DMS79 treated with DMSO at 0.1 percent for 48 hours (cell line): ENCODE results near the gene RPAP3.

Source experiments
- DNase-seq: peaks from one replicate; lab custom pipeline; 2025; lab: John Stamatoyannopoulos, UW

Gene RPAP3

GRCh38 chr12:47718531-47718930 is 12.7 kb upstream of the RPAP3 start:
- DNase-seq = no peak

DNA sequence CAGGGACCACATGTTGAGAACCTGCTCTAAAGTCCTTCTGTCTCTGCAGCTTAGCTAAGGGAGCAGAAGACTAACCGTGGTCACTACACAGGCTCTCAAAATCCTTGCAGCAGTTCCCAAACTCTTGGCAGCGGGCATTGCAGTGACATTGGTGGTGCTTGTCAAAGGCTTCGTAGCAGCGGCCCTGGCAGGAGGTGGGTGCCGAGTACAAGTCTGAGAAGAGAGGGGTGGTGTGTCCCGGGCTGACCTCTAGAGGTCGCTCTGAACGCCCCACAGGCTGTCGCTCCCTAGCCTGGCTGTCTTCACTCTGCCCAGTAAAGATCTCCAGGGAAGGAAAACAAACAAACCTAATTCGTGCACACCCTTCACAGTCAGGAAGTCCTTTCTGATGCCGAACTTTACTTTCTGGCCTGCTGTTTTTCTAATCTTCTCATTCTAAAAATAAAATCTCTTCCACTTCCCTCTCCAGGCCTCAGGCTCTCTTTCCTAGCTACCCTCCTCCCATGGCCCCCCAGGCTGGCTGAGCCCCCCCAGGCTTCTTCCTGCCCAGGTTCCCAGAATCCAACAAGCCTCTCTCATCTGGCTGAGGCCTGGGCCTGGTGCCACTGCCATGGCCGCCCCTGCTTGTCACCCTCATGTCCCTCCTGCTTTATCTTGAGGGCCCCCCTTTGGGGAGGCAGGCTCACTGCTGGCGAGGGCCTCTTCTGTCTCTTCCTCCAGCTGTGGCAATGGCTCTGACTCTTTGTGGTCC is 11.8 kb upstream of the RPAP3 start:
- no peak for DNase-seq

DNA sequence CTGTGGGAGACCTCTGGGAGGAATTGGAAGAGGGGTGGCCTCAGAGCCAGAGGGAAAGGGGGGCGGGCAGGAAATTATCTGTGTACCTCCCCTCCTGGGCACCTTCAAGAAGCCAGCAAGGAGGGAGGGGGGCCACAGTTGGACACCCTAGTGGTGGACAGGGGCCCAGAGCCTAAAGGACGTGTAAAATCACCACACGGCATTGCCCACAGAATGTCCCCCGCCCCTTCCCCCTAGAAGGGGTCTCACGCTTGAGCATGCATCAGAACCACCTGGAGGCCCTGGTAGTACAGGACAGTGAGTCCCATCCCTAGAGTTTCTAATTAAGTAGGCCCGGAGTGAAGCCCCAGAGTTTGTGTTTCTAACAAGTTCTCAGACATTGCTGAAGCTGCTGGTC is 11.2 kb upstream of the RPAP3 start:
- no peak for DNase-seq

DNA sequence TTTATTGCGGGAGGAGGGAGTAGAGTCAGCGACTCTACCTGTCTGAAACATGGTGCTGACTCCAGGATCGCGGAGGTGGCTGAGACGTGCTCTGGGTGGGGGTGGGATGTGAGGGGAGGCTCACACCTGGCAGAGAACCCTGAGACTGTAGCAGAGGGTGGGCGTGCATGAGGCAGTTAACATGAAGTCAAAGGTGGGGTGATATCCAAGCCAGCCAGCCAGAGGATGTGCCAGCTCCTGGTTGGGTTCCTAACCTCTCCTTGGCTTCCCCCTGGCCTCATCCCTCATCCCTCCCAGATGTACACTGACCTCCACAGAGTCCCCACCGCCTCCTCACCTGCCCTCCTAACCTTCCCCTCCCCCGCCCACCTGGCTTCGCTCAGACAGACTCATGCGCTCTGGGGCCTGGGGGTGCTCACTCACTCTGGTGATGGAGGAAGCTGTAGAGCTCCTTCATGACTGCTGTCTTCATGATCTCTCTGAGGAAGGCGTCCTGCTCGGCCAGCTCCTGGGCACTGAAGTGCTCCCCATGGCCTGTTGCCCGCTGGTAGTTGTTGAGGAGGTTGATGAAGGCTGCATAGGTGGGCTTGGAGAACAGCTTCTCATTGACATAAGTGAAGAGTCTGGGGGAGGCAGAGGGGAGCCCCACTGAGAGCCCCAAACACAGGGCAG is 10.2 kb upstream of the RPAP3 start:
- DNase-seq = no peak

- DNase-seq = peak; percentile 74
Observed at GRCh38 chr12:47715393-47715876, 9.6 kb upstream of the RPAP3 start.

GRCh38 chr12:47714826-47715386 is 9.1 kb upstream of the RPAP3 start:
- DNase-seq = no peak

DNA sequence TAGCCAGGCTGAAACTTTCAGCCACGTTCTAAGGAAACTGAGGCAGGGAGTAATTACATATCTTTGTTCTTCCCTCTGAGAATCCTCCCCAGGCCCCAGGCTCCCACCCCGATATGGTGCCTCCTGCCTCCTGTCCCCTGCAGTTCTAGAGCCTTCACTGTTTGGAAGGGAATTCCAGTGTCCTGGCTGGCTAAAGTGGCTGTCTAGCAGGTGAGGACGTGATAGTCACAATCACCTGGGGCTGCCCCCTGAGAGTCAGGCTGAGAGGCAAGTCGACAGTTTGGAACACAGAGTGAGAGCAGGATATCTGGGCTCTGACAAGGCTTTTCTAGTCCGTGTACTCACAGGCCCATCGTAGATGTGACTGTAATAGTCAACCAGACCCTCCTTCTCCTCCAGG is 6.3 kb upstream of the RPAP3 start:
- no peak for DNase-seq

DNA sequence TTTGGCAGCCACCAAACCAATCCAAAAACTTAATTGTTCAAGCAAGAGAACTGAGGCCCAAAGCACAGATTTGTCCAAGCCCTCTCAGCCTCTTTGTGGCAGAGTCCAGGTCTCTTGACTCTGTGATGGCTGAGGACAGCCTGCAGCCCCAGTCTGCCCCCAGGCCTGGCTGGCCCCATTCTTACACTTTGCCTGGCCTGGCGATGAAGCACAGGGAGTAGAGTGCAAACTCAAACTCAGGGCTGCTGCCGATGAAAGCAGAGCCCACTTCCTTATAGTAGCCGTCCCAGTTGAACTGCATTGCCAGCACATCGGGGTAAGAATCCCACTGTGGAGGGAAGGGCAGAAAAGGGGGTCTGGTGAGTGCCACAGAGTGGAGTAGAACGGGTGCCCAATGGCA is 5.6 kb upstream of the RPAP3 start:
- no peak for DNase-seq

- DNase-seq = no peak
Observed at GRCh38 chr12:47710278-47710677, 4.4 kb upstream of the RPAP3 start.

GRCh38 chr12:47709671-47710070 is 3.8 kb upstream of the RPAP3 start:
- no peak for DNase-seq

- no peak for DNase-seq
Observed at GRCh38 chr12:47709237-47709636, 3.4 kb upstream of the RPAP3 start.

GRCh38 chr12:47707905-47708543 is 2.2 kb upstream of the RPAP3 start:
- no peak for DNase-seq

GRCh38 chr12:47707355-47707754 is 1.5 kb upstream of the RPAP3 start:
- no peak for DNase-seq

DNA sequence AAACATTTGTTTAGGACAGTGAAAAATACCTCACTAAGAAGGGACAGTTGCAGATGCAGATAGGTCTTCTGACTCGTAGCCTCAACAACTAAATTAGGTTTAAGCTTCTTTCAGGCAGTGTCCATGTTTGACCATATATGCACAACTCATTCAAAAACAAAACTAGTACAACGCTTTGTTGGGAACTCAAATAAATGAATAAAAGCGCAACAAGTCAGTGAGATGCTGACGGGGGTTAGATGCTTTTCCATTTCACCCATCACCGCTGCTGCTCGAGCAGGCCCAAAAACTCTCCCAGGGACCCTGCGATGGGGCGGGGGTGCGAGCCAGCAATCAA is 633 bp downstream of the RPAP3 start:
- DNase-seq = no peak

DNA sequence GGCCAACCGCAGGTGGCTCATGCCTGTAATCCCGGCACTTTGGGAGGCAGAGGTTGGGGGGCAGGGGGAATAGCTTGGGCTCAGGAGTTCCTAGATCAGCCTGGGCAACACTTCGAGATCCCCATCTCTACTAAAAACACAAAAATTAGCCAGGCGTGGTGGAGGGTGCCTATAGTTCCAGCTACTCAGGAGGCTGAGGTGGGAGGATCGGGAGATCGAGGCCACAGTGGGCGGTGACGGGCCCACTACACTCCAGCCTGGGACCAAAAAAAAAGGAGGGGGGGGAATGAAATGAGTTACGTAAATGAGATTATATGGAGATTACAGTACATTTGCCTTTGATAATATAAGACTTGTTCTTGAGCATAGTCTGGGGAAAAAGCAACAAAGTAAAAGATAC is 1.1 kb downstream of the RPAP3 start:
- no peak for DNase-seq

DNA sequence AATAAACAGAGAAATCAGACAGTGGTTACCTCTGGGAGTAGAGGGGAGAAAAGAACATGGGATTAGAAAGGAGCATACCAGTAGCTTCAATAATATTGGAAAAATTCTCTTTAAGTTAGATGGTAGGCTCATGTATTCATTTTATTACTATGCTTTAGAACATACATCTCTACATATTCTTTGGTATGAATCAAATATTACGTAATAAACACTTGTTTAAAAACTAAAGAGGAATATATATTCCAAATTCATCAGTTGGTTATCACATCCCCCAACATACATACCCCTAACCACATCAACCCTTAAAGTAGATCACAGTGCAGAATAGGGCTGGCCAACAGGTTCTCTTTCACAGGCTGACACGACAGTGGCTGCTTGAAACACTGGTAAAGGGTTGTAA is 5.6 kb downstream of the RPAP3 start:
- DNase-seq = no peak

- no peak for DNase-seq
Observed at GRCh38 chr12:47698631-47699030, 7.2 kb downstream of the RPAP3 start.

- DNase-seq = no peak
Observed at GRCh38 chr12:47698055-47698454, 7.8 kb downstream of the RPAP3 start.

DNA sequence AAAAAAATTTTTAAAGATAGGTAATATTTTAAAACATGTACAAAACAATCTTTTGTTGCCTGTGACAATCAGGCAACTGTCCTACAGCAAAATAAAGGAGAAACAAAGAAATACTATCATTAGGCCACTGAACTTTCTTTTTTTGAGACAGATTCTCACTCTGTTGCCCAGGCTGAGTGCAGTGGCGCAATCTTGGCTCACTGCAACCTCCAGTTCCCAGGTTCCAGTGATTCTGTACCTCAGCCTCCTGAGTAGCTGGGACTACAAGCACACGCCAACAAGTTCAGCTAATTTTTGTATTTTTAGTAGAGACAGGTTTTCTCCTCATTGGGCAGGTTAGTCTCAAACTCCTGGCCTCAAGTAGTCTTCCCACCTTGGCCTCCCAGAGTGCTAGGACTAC is 16.6 kb downstream of the RPAP3 start:
- no peak for DNase-seq

DNA sequence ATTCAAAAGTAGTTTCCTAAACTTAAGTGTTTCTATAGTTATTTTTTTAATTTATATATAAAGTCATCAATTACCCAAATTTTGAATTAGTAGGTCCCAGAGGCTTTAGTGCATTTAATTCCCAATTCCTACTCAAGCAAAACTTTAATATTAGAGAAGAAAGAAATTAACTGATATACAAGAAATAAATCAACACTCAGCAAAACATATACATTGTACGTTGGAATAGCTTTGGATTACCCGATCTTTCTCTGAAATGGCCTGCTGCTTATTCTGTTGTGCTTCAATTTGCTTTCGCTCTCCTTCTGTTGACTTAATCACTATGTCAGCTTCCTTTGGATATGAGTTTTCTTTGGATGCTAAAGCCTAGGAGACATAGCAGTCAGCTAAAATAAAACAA is 18.2 kb downstream of the RPAP3 start:
- no peak for DNase-seq

DNA sequence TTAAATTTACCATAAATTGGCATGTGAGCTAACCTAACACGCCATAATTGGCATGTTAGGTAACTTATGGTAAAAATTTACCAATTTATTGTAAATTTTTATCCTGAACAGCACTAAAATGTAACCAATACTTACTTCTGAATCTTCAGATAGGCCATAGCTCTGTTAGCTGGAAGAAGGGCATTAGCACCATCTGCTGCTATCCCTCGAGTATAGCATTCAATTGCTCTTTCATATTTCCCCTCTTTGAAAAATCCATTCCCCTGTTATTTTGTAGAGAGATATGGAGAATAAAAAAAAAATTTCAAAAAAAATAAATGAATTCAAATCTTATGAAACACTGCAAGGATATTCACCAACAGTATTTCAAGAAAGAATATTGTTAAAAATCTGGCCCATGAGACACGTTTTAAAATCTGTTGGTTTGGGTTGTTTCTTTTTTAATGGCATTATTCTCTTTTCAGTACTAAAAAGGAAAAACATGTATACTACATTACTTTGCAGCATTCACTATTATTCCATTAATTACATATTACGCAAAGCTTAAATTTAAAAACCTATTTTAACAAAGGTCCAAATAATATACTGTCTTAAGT is 19.1 kb downstream of the RPAP3 start:
- DNase-seq = no peak

DNA sequence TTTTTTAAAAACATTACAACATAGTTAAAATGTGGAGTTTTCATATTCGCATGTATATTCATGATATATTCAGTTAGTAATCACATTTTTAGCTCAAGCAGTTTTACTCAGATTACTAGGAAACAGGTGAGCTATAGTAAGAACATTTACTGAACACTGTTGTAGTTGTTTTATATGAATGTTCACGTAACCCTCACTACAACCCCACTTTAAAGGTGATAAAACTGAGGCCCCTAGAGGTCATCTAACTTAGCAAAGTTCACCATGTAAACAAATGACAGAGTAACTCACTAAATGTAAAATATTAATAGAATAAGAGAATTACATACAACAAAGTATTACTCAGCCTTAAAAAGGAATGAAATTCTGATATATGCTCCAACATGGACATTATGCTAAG is 26.0 kb downstream of the RPAP3 start:
- no peak for DNase-seq

DNA sequence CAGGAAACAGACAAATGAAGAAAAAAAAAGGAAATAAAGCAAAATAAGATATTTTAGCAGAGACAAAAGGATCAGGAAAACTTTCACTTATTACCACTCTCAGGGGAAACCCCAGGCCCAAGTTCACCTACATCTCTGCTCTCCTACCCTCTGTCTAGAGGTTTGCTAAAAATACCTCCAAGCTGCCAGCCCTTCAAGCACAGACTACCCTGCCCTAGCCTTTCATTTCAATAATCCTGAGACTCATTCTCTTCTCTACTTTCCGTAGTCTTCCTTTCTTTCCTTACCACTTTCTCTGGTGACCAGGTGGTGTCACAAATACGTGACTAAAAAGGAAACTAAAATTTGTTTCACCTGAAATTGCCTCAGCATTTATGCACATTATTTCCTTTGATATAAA is 33.8 kb downstream of the RPAP3 start:
- no peak for DNase-seq
